IMR-90 (cell line): Measurements from ENCODE around the gene METAP2. TPM values are rescaled to one million over a fixed set of nuclear protein-coding genes. Genes with fewer than 3 reads are reported as not detected.

Experiments used
- CEBPB ChIP-seq: IDR thresholded peaks from 2 replicates; pipeline ENCODE4 v1.6.1; 2012; ENCODE audit warnings: low read depth, low read length, improper control_type of control experiment
- CTCF ChIP-seq: conservative IDR thresholded peaks from 2 replicates; pipeline ENCODE4 v1.5.1; 2012; ENCODE audit warnings: mild to moderate bottlenecking, low read depth, low read length, improper control_type of control experiment
- NFE2L2 ChIP-seq: fragments of 150-350 bp; IDR thresholded peaks from 2 replicates; pipeline ENCODE4 v1.6.1; 2016; ENCODE audit warnings: low read depth, mild to moderate bottlenecking, low read length
- RAD21 ChIP-seq: IDR thresholded peaks from 2 replicates; pipeline ENCODE4 v1.6.1; 2012; ENCODE audit warnings: low read length, improper control_type of control experiment
- RFX5 ChIP-seq: IDR thresholded peaks from 2 replicates; pipeline ENCODE4 v1.8.0; 2012; ENCODE audit warnings: low read depth, mild to moderate bottlenecking, low read length, moderate library complexity
- SMC3 ChIP-seq: fragments of 150-350 bp; IDR thresholded peaks from 2 replicates; pipeline ENCODE4 v1.6.1; 2016; ENCODE audit warnings: low read depth, mild to moderate bottlenecking, antibody characterized with exemption, low read length, moderate library complexity
- polyA plus RNA-seq, 3 experiments: library from polyadenylated mRNA; depleted of rRNA; stranded (reverse); fragments of >200 nt; gene quantifications; 2 replicates each; pipeline ENCODE4 v1.2.3, GENCODE V29; 2012; ENCODE audit warnings: low replicate concordance in 1 of 3
- total RNA-seq: library from RNA; depleted of rRNA; stranded (reverse); fragments of >200 nt; gene quantifications from 2 replicates; pipeline ENCODE4 v1.2.3, GENCODE V29; 2012

Gene METAP2
- total and polyA plus RNA-seq, 2 of the 4 experiments (the other 2 are of a cell fraction), result 62.5 to 72.9 TPM

GRCh38 chr12:95549392-95550084, 75.6 kb downstream of the METAP2 start (continued):
- TF ChIP-seq CTCF (no peak), NFE2L2 (no peak), CEBPB (no peak), RFX5 (no peak), RAD21 (no peak), SMC3 (no peak)
